Fibroblast of skin of left quadriceps (primary cell): Measurements from ENCODE around the gene FBXO42.
"Not testable (repeated sequence)": the region's sequence is repeated elsewhere in the genome, so short reads cannot be mapped to it uniquely, and the experiment has no call there.

Experiments
- DNase-seq, 2 experiments: peaks; one replicate each; pipeline ENCODE4 v3.0.0-alpha.2; 2013; ENCODE audit warnings: low read depth in 2 of 2

Gene FBXO42

DNA sequence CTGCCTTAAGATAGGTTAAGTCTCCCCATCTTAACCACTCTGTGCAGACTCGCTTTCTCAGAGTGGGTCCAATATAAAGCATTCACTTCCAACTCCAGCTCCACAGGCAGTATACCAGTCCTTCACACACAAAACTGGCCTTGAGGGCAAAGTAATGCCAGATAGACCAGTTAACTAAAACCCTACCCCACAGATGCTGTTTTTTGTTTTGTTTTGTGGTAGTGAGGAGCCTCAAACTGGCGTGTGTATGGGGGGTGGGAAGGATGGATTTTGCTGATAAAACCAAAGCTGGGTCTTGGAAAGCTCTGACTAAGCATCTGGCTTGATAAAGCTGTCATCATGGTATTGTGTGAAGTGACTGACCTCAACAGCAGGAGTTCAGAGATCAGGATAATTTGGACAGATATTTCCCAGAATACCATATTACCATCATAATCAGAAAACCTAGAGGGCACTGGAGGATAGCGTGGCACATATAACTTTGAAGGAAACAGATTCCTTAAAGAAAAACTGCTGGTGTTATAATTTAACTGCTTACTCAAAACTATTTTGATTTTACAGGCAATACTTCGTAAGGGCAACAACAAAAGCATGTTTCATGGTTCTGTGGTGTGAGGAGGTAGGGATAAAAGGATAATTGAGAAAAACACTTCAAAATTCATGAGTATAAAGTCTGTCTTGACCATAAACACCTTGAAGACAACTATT, 85.7 kb downstream of the FBXO42 start:
- DNase-seq = no peak

- no peak for DNase-seq
These were observed 90.2 kb downstream of the FBXO42 start for GRCh38 chr1:16262067-16262466.

GRCh38 chr1:16260814-16261213, 91.5 kb downstream of the FBXO42 start:
- DNase-seq = peak; percentile 39 to 47

GRCh38 chr1:16258591-16259135, 93.6 kb downstream of the FBXO42 start:
- DNase-seq = no peak

DNA sequence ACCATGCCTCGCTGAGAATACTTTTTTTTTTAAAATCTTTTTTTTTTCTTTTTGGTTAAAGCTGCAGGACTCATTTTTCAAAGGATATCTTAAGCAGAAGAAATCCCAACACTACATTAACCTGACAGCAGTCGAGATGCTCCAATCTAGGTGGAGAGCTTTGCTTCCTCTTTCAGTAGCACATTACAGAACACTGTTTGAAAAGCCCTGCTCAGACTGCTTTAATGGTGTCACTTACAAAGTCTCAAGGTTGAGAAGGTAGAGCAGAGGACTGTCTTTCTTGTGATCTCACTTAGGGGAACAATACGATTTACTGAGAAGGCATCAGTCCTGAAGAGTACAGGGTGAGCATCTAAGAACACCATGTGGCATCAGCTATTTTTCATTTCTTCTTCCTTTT, 94.3 kb downstream of the FBXO42 start:
- no peak for DNase-seq

- DNase-seq = not testable (repeated sequence)
These were observed 94.7 kb downstream of the FBXO42 start for GRCh38 chr1:16257556-16257955.

DNA sequence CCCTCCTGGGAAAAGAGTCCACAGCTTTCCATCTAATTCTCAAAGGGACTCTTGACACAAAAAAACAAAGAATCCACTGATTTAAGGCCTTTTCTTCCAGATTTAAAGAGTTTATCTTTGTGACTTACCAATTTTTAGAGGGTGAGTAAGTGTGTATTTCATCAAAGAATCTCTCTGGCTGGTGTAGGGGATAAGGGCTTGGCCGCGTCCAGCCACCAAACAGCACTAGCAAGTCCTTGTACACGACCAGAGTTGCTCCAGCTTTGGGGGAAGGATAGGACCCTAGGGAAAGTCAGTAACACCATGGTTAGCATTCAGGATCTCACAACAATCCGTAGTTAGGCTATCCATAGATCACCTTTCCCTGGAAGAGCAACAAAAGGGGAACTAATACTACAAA, 95.8 kb downstream of the FBXO42 start:
- DNase-seq = no peak

- DNase-seq = no peak
These were observed 97.9 kb downstream of the FBXO42 start for GRCh38 chr1:16254263-16254928.

GRCh38 chr1:16253332-16253922, 98.9 kb downstream of the FBXO42 start:
- DNase-seq = no peak

DNA sequence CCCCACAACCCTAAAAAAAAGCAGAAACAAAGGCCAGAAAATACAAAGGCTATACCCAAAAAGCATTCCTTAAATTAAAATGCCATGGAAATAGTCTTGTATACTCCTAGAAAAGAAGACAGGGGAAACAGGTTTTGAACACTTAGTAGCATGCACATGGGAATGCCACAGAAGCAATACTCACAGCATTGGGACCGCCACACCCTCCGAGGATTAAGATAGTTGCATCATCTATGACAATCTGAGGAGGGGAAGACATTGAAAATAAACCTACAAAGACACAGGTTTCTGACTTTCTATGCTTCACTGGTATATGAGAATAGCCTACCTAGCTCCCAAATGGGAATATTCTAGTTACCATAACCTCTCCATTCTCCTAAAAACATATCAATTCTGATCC, 99.4 kb downstream of the FBXO42 start:
- no peak for DNase-seq

DNA sequence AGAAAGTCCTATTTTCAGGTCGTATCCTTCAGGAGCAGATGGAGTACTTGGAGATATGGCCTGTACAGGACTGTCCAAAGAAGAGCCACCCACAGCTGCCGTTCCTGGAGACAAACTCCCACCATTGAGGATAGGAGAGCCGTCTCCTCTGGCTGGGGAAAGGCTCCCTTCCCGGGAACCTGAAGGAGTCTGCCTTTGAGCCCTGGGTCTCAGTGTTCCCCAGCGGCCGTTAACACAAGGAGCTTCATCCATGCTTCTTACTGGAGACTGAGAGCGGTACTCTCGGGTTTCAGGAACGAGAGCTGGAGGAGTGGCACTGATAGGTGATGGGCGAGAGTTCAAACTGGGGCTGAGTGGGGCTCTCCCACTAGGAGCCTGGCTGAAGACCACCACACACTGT, 100.9 kb downstream of the FBXO42 start:
- DNase-seq = no peak

- DNase-seq = no peak
These were observed 101.6 kb downstream of the FBXO42 start for GRCh38 chr1:16250524-16251251.

- peak in 1 of 2 experiments; percentile 15 for DNase-seq
These were observed 102.6 kb downstream of the FBXO42 start for GRCh38 chr1:16249596-16250241.

- DNase-seq = peak; percentile 67
These were observed 103.4 kb downstream of the FBXO42 start for GRCh38 chr1:16248603-16249516.

DNA sequence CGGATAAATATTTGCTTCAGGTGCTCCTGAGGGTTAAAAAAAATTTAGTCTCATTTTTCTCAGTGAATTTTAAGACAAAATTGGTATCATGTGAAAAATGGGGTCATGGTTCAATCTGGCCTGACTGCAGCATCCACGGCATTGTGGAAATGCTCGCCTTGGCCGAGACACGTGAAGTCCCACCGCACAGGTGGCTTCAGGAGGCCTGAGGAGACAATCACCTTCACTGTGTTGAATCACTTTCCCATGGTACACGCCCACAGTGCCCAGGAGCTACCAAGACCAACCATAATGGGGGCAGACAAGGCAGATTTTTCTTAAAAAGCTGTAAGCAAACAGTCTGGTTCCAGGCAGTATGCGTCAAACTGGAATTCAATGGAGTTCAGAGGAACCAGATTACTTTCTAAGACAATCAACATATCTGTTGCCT, 104.3 kb downstream of the FBXO42 start:
- no peak for DNase-seq

DNA sequence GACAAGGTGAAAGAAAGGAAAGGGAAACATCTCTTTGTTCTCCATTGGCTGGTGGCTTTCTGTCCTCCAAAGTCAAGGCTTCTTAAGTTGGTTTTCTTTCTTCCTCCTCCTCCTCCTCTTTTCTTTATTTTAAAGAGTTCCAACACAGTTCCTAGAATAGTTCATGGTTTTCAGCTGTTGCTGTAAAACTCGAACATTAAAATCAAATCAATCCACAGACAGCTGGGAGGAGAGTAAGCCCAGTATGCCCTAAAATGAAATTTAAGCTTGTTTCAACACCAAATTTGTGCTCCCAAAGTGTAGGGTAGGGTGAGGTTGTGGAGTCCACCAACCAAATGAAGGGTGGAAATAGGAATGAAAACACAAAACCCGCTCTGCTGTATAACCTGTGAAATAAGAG, 104.8 kb downstream of the FBXO42 start:
- no peak for DNase-seq

GRCh38 chr1:16246961-16247360, 105.3 kb downstream of the FBXO42 start:
- DNase-seq = no peak

GRCh38 chr1:16246239-16246638, 106.0 kb downstream of the FBXO42 start:
- not testable (repeated sequence) for DNase-seq

DNA sequence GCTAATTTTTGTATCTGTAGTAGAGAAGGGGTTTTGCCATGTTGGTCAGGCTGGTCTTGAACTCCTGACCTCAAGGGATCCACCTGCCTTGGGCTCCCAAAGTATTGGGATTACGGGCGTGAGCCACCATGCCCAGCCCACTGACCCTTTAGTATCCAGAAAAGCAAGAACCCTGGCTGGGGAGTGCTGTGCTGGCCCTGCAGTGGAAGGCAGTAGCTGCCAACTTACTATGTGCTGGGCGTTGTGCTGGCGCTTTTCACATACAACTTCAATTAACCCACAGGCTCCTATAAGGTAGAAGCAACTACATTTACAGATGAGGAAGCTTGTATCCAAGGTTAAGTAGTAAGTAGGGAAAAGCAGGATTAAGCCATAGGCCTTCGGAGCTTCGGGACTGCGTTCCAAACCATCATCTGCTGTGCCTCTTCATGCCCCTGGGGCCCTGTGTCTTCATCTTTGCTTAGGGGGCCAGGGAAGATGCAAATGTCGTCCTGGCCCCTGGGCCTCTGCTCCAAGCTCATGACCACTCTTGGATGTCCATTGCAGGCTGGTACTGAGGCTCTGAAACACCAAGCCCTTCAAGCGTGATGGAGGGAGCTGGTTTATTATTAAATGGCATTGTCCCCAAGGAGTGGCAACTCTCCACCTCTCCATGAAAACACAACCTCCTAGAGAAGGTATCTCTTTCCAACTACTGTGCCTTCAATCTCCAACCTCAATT, 106.6 kb downstream of the FBXO42 start:
- no peak for DNase-seq
